SK-N-SH treated with all-trans-retinoic acid at 6 μM for 48 hours (cell line): ENCODE results near the gene SNRPA1.

Experiments
- ATAC-seq: fragments of 200-7000 bp; cut with Tn5 transposase; 3 replicates; pipeline ENCODE4 v1.9.1; 2020; ENCODE audit warnings: mild to moderate bottlenecking, moderate library complexity
- ARNTL ChIP-seq: fragments of 450-650 bp; formaldehyde crosslinking; IDR thresholded peaks from 2 replicates; pipeline ENCODE4 v1.5.0; 2020; ENCODE audit warnings: low read depth, mild to moderate bottlenecking, moderate library complexity, borderline replicate concordance
- BACH2 ChIP-seq: fragments of 250-450 bp; sonication (Bioruptor Pico); IDR thresholded peaks from 2 replicates; pipeline ENCODE4 v1.9.0; 2021; ENCODE audit warnings: mild to moderate bottlenecking, borderline replicate concordance
- CSDC2 ChIP-seq: fragments of 250-450 bp; sonication (Bioruptor Pico); IDR thresholded peaks from 2 replicates; pipeline ENCODE4 v1.5.0; 2020; ENCODE audit warnings: mild to moderate bottlenecking, moderate library complexity
- ESRRG ChIP-seq: fragments of 250-450 bp; sonication (Bioruptor Pico); IDR thresholded peaks from 2 replicates; pipeline ENCODE4 v1.6.1; 2021; ENCODE audit warnings: mild to moderate bottlenecking
- GLIS3 ChIP-seq: fragments of 250-450 bp; sonication (Bioruptor Pico); IDR thresholded peaks from 2 replicates; pipeline ENCODE4 v1.5.0; 2020; ENCODE audit warnings: mild to moderate bottlenecking, moderate library complexity
- ISL1 ChIP-seq: fragments of 250-450 bp; sonication (Bioruptor Pico); IDR thresholded peaks from 2 replicates; pipeline ENCODE4 v2.1.2; 2022; ENCODE audit warnings: mild to moderate bottlenecking, moderate library complexity
- PPARA ChIP-seq: fragments of 250-450 bp; sonication (Bioruptor Pico); IDR thresholded peaks from 2 replicates; pipeline ENCODE4 v1.5.0; 2020; ENCODE audit warnings: mild to moderate bottlenecking, borderline replicate concordance
- RARB ChIP-seq: fragments of 250-450 bp; sonication (Bioruptor Pico); IDR thresholded peaks from 2 replicates; pipeline ENCODE4 v1.8.0; 2021; ENCODE audit warnings: mild to moderate bottlenecking, moderate library complexity
- SNAI2 ChIP-seq: fragments of 250-450 bp; sonication (Bioruptor Pico); IDR thresholded peaks from 2 replicates; pipeline ENCODE4 v1.5.0; 2020; ENCODE audit warnings: mild to moderate bottlenecking, moderate library complexity
- TCF4 ChIP-seq: fragments of 250-450 bp; sonication (Bioruptor Pico); IDR thresholded peaks from 2 replicates; pipeline ENCODE4 v1.8.0; 2021; ENCODE audit warnings: mild to moderate bottlenecking, moderate library complexity, borderline replicate concordance
- TOX ChIP-seq: fragments of 250-450 bp; sonication (Bioruptor Pico); IDR thresholded peaks from 2 replicates; pipeline ENCODE4 v1.8.0; 2021; ENCODE audit warnings: mild to moderate bottlenecking, moderate library complexity, borderline replicate concordance
- TSHZ2 ChIP-seq: fragments of 250-450 bp; sonication (Bioruptor Pico); IDR thresholded peaks from 2 replicates; pipeline ENCODE4 v1.5.0; 2020; ENCODE audit warnings: mild to moderate bottlenecking, moderate library complexity
- ZC3H10 ChIP-seq: fragments of 250-450 bp; sonication (Bioruptor Pico); IDR thresholded peaks from 2 replicates; pipeline ENCODE4 v1.5.1; 2021; ENCODE audit warnings: mild to moderate bottlenecking, moderate library complexity
- ZFP3 ChIP-seq: fragments of 250-450 bp; sonication (Bioruptor Pico); IDR thresholded peaks from 2 replicates; pipeline ENCODE4 v1.5.0; 2020; ENCODE audit warnings: mild to moderate bottlenecking, moderate library complexity
- ZFP30 ChIP-seq: fragments of 450-650 bp; formaldehyde crosslinking; IDR thresholded peaks from 2 replicates; pipeline ENCODE4 v1.5.0; 2022; ENCODE audit warnings: mild to moderate bottlenecking, moderate library complexity
- ZNF565 ChIP-seq: fragments of 450-650 bp; formaldehyde crosslinking; conservative IDR thresholded peaks from 2 replicates; pipeline ENCODE4 v1.5.0; 2020; ENCODE audit warnings: low read depth, mild to moderate bottlenecking, moderate library complexity
- ZNF70 ChIP-seq: fragments of 450-650 bp; formaldehyde crosslinking; IDR thresholded peaks from 2 replicates; pipeline ENCODE4 v1.5.0; 2020; ENCODE audit warnings: mild to moderate bottlenecking, moderate library complexity
- ZNF8 ChIP-seq: fragments of 450-650 bp; formaldehyde crosslinking; IDR thresholded peaks from 2 replicates; pipeline ENCODE4 v1.5.0; 2020; ENCODE audit warnings: mild to moderate bottlenecking, moderate library complexity
- TF ChIP-seq, protein P1 (sequence below): fragments of 250-450 bp; sonication (Bioruptor Pico); IDR thresholded peaks from 2 replicates; pipeline ENCODE4 v1.5.1; 2021; ENCODE audit warnings: mild to moderate bottlenecking, moderate library complexity
- TF ChIP-seq, protein P2 (sequence below): fragments of 250-450 bp; sonication (Bioruptor Pico); IDR thresholded peaks from 2 replicates; pipeline ENCODE4 v1.8.0; 2021; ENCODE audit warnings: low read depth, mild to moderate bottlenecking, moderate library complexity, borderline replicate concordance

SNRPA1 gene

GRCh38 chr15:101244036-101244781 is 50.8 kb downstream of the SNRPA1 start (continued):
- TF ChIP-seq TSHZ2 (no peak), CSDC2 (CRISPR knock-in tag) (no peak), ZNF70 (CRISPR knock-in tag) (no peak), ZC3H10 (CRISPR knock-in tag) (no peak)
- TF ChIP-seq, all 23 proteins: peak for 0

DNA sequence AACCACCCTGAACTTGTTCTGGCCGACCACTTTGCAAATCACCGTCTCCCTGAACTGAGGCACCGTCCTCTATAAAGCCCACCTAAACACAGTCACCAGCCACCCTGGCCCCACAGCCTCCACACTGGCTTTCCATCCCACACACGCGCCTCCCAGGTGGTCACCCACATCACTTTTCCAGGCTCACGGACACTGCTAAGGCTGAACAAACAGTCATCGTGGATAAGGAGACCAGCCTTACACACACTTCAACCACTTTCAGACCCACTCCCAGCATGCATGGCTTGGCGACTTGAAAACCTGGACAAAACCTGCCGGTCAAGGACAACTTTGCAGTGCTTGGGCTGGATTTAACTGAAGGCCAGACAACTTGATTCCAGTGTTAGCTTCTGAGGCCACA is 51.6 kb downstream of the SNRPA1 start:
- TF ChIP-seq ZFP3 (CRISPR knock-in tag) (no peak), ZNF565 (CRISPR knock-in tag) (no peak), ARNTL (CRISPR knock-in tag) (no peak), CSDC2 (CRISPR knock-in tag) (no peak), BACH2 (CRISPR knock-in tag) (no peak)
- no peak for ATAC-seq

GRCh38 chr15:101242999-101243336 is 52.1 kb downstream of the SNRPA1 start:
- TF ChIP-seq, protein P1, sequence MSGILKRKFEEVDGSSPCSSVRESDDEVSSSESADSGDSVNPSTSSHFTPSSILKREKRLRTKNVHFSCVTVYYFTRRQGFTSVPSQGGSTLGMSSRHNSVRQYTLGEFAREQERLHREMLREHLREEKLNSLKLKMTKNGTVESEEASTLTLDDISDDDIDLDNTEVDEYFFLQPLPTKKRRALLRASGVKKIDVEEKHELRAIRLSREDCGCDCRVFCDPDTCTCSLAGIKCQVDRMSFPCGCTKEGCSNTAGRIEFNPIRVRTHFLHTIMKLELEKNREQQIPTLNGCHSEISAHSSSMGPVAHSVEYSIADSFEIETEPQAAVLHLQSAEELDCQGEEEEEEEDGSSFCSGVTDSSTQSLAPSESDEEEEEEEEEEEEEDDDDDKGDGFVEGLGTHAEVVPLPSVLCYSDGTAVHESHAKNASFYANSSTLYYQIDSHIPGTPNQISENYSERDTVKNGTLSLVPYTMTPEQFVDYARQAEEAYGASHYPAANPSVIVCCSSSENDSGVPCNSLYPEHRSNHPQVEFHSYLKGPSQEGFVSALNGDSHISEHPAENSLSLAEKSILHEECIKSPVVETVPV (CRISPR knock-in tag) = no peak
- TF ChIP-seq RARB (no peak), ISL1 (CRISPR knock-in tag) (no peak), TSHZ2 (no peak), ZNF70 (CRISPR knock-in tag) (no peak), ZC3H10 (CRISPR knock-in tag) (no peak), ARNTL (CRISPR knock-in tag) (no peak), ZFP3 (CRISPR knock-in tag) (no peak), TCF4 (CRISPR knock-in tag) (no peak), CSDC2 (CRISPR knock-in tag) (no peak), ESRRG (CRISPR knock-in tag) (no peak), ZNF8 (CRISPR knock-in tag) (no peak), SNAI2 (no peak)
- TF ChIP-seq, protein P2, sequence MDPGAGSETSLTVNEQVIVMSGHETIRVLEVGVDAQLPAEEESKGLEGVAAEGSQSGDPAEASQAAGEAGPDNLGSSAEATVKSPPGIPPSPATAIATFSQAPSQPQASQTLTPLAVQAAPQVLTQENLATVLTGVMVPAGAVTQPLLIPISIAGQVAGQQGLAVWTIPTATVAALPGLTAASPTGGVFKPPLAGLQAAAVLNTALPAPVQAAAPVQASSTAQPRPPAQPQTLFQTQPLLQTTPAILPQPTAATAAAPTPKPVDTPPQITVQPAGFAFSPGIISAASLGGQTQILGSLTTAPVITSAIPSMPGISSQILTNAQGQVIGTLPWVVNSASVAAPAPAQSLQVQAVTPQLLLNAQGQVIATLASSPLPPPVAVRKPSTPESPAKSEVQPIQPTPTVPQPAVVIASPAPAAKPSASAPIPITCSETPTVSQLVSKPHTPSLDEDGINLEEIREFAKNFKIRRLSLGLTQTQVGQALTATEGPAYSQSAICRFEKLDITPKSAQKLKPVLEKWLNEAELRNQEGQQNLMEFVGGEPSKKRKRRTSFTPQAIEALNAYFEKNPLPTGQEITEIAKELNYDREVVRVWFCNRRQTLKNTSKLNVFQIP (CRISPR knock-in tag) = no peak
- TF ChIP-seq, all 23 proteins: peak for 0

GRCh38 chr15:101242160-101242998 is 52.7 kb downstream of the SNRPA1 start:
- TF ChIP-seq GLIS3 (CRISPR knock-in tag) (no peak), ZNF565 (CRISPR knock-in tag) (no peak), ZC3H10 (CRISPR knock-in tag) (no peak), TCF4 (CRISPR knock-in tag) (no peak), TOX (no peak), ZFP3 (CRISPR knock-in tag) (no peak), ZFP30 (CRISPR knock-in tag) (no peak), ARNTL (CRISPR knock-in tag) (no peak), PPARA (CRISPR knock-in tag) (no peak), ZNF70 (CRISPR knock-in tag) (no peak)
- peak; percentile 38 for ATAC-seq

More at GRCh38 chr15:101242999-101243336, 52.1 kb downstream of the SNRPA1 start:
- no peak; the same call in 2 of the 3 replicates for ATAC-seq
